HG02588 (cell line): ENCODE measurements around the gene TFB1M.

Source experiments
- ATAC-seq: cut with Tn5 transposase; IDR thresholded peaks from one replicate; pipeline ENCODE4 v1.9.1; 2021; ENCODE audit warnings: mild to moderate bottlenecking, moderate library complexity; ENCODE audit not compliant: unreplicated experiment

The TFB1M gene

GRCh38 chr6:155213611-155214372 lies 100.5 kb downstream of the TFB1M start:
- no peak for ATAC-seq

GRCh38 chr6:155212616-155213380 lies 101.5 kb downstream of the TFB1M start:
- ATAC-seq, result no peak

GRCh38 chr6:155212106-155212505 lies 102.2 kb downstream of the TFB1M start:
- ATAC-seq, result no peak

- ATAC-seq, result no peak
Observed at GRCh38 chr6:155207223-155207622, 107.1 kb downstream of the TFB1M start.
